HG03457 (cell line): Measurements from ENCODE around the gene IL17REL.

Source experiments
- ATAC-seq: cut with Tn5 transposase; IDR thresholded peaks from one replicate; pipeline ENCODE4 v1.9.1; 2021; ENCODE audit warnings: moderate number of reproducible peaks; ENCODE audit not compliant: unreplicated experiment

Gene IL17REL

GRCh38 chr22:50046481-50047245, 34.1 kb upstream of the IL17REL start:
- ATAC-seq, result no peak

- no peak for ATAC-seq
These were observed 33.5 kb upstream of the IL17REL start for GRCh38 chr22:50046019-50046415.

- ATAC-seq, result no peak
These were observed 32.9 kb upstream of the IL17REL start for GRCh38 chr22:50045211-50046018.

GRCh38 chr22:50044485-50045118, 32.0 kb upstream of the IL17REL start:
- ATAC-seq, result no peak

GRCh38 chr22:50041361-50042065, 28.9 kb upstream of the IL17REL start:
- ATAC-seq, result no peak

GRCh38 chr22:50040717-50041116, 28.2 kb upstream of the IL17REL start:
- ATAC-seq, result no peak

GRCh38 chr22:50039669-50040443, 27.3 kb upstream of the IL17REL start:
- no peak for ATAC-seq

- ATAC-seq, result no peak
These were observed 23.6 kb upstream of the IL17REL start for GRCh38 chr22:50035976-50036724.

GRCh38 chr22:50035131-50035881, 22.7 kb upstream of the IL17REL start:
- no peak for ATAC-seq

- ATAC-seq, result no peak
These were observed 21.8 kb upstream of the IL17REL start for GRCh38 chr22:50034126-50035081.

GRCh38 chr22:50032941-50033601, 20.5 kb upstream of the IL17REL start:
- ATAC-seq, result no peak

- no peak for ATAC-seq
These were observed 19.7 kb upstream of the IL17REL start for GRCh38 chr22:50032109-50032871.

GRCh38 chr22:50031189-50032091, 18.9 kb upstream of the IL17REL start:
- no peak for ATAC-seq

- no peak for ATAC-seq
These were observed 18.0 kb upstream of the IL17REL start for GRCh38 chr22:50030297-50031188.
